Peyer's patch (tissue), 4 donors: ENCODE results near the gene TMEM37.

Source experiments
- POLR2A ChIP-seq, 2 donors: fragments of 450-650 bp; IDR thresholded peaks; one replicate each; pipeline ENCODE4 v1.5.1; 2017; ENCODE audit warnings: antibody characterized with exemption in 2 of 2, mild to moderate bottlenecking in 2 of 2, moderate library complexity in 2 of 2
- TF ChIP-seq, protein P1 (sequence below), 6 experiments: fragments of 450-650 bp in 4 of 6; fragments of 200-600 bp in 2 of 6; sonication (generic) in 1 of 6; IDR thresholded peaks; one replicate each; pipeline ENCODE4 v1.5.1; 2017 to 2019; ENCODE audit warnings: antibody characterized with exemption in 6 of 6, mild to moderate bottlenecking in 3 of 6, moderate library complexity in 1 of 6

DNA sequence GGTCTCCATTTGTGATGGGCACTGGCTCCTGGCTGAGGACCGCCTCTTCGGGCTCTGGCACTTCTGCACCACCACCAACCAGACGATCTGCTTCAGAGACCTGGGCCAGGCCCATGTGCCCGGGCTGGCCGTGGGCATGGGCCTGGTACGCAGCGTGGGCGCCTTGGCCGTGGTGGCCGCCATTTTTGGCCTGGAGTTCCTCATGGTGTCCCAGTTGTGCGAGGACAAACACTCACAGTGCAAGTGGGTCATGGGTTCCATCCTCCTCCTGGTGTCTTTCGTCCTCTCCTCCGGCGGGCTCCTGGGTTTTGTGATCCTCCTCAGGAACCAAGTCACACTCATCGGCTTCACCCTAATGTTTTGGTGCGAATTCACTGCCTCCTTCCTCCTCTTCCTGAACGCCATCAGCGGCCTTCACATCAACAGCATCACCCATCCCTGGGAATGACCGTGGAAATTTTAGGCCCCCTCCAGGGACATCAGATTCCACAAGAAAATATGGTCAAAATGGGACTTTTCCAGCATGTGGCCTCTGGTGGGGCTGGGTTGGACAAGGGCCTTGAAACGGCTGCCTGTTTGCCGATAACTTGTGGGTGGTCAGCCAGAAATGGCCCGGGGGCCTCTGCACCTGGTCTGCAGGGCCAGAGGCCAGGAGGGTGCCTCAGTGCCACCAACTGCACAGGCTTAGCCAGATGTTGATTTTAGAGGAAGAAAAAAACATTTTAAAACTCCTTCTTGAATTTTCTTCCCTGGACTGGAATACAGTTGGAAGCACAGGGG, 5.5 kb downstream of the TMEM37 start:
- TF ChIP-seq, protein P1, sequence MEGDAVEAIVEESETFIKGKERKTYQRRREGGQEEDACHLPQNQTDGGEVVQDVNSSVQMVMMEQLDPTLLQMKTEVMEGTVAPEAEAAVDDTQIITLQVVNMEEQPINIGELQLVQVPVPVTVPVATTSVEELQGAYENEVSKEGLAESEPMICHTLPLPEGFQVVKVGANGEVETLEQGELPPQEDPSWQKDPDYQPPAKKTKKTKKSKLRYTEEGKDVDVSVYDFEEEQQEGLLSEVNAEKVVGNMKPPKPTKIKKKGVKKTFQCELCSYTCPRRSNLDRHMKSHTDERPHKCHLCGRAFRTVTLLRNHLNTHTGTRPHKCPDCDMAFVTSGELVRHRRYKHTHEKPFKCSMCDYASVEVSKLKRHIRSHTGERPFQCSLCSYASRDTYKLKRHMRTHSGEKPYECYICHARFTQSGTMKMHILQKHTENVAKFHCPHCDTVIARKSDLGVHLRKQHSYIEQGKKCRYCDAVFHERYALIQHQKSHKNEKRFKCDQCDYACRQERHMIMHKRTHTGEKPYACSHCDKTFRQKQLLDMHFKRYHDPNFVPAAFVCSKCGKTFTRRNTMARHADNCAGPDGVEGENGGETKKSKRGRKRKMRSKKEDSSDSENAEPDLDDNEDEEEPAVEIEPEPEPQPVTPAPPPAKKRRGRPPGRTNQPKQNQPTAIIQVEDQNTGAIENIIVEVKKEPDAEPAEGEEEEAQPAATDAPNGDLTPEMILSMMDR (IDR thresholded peaks at IDR 0.05) = no peak
- TF ChIP-seq POLR2A (IDR thresholded peaks at IDR 0.05) = no peak
